Adrenal gland (tissue), 5 donors: Measurements from ENCODE around the gene TASL.

Experiments
- CTCF ChIP-seq, 6 experiments: fragments of 450-650 bp in 4 of 6; fragments of 200-600 bp in 2 of 6; sonication (generic) in 1 of 6; IDR thresholded peaks; 1 replicate in 5 of 6; 2 replicates in 1 of 6; pipeline versions ENCODE4 v1.5.1 to v1.8.0; 2016 to 2021; ENCODE audit warnings: antibody characterized with exemption in 6 of 6, mild to moderate bottlenecking in 2 of 6, moderate library complexity in 1 of 6
- POLR2A ChIP-seq, 2 donors: fragments of 450-650 bp; IDR thresholded peaks; one replicate each; pipeline ENCODE4 v1.6.1; 2017; ENCODE audit warnings: antibody characterized with exemption in 2 of 2, mild to moderate bottlenecking in 2 of 2, moderate library complexity in 1 of 2
- donor health status: DM: no; HTN: no; CAD: no.

- TF ChIP-seq CTCF (IDR thresholded peaks at IDR 0.05) (no peak), POLR2A (IDR thresholded peaks at IDR 0.05) (no peak)
These were observed 43.5 kb upstream of the TASL start for GRCh38 chrX:30620980-30621618.
